Transverse colon (tissue), 4 donors: ENCODE results near the gene IGFBP6.

Source experiments
- POLR2A ChIP-seq: fragments of 450-650 bp; IDR thresholded peaks from one replicate; pipeline ENCODE4 v1.6.1; 2016; ENCODE audit warnings: antibody characterized with exemption, mild to moderate bottlenecking, moderate library complexity
- POLR2AphosphoS5 ChIP-seq, 3 donors: sonication (generic); formaldehyde crosslinking; IDR thresholded peaks; one replicate each; pipeline ENCODE4 v1.6.1; 2016; ENCODE audit warnings: antibody characterized with exemption in 3 of 3
- TF ChIP-seq, protein P1 (sequence below), 5 experiments: fragments of 200-600 bp in 3 of 5; fragments of 450-650 bp in 2 of 5; sonication (generic) in 3 of 5; IDR thresholded peaks; 1 replicate in 2 of 5; 2 replicates in 3 of 5; pipeline ENCODE4 v1.5.1; 2016 to 2017; ENCODE audit warnings: antibody characterized with exemption in 5 of 5, inconsistent platforms in 3 of 5, mild to moderate bottlenecking in 2 of 5, moderate library complexity in 1 of 5

DNA sequence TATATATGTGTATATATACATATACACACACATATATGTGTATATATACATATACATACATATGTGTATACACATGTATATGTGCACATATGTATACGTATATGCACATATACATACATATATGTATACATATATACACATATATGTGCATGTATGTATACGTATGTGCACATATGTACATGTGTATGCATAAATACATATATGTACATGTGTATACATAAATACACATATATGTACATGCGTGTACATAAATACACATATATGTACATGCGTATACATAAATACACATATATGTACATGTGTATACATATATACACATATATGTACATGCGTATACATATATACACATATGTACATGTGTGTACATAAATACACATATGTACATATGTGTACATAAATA is 49.7 kb downstream of the IGFBP6 start:
- TF ChIP-seq POLR2AphosphoS5 (IDR thresholded peaks at IDR 0.05) (no peak), POLR2A (no peak)
- TF ChIP-seq, protein P1, sequence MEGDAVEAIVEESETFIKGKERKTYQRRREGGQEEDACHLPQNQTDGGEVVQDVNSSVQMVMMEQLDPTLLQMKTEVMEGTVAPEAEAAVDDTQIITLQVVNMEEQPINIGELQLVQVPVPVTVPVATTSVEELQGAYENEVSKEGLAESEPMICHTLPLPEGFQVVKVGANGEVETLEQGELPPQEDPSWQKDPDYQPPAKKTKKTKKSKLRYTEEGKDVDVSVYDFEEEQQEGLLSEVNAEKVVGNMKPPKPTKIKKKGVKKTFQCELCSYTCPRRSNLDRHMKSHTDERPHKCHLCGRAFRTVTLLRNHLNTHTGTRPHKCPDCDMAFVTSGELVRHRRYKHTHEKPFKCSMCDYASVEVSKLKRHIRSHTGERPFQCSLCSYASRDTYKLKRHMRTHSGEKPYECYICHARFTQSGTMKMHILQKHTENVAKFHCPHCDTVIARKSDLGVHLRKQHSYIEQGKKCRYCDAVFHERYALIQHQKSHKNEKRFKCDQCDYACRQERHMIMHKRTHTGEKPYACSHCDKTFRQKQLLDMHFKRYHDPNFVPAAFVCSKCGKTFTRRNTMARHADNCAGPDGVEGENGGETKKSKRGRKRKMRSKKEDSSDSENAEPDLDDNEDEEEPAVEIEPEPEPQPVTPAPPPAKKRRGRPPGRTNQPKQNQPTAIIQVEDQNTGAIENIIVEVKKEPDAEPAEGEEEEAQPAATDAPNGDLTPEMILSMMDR (IDR thresholded peaks at IDR 0.05) = no peak
